ENCODE data around the gene WHAMM. TPM values are rescaled to one million over a fixed set of nuclear protein-coding genes. Genes with fewer than 3 reads are reported as not detected.

The WHAMM gene
- total and polyA plus RNA-seq, 2 donors (not counting 3 experiments of a cell fraction or from before 2014, with no cell fraction given), result 4.1 to 9.4 TPM

DNA sequence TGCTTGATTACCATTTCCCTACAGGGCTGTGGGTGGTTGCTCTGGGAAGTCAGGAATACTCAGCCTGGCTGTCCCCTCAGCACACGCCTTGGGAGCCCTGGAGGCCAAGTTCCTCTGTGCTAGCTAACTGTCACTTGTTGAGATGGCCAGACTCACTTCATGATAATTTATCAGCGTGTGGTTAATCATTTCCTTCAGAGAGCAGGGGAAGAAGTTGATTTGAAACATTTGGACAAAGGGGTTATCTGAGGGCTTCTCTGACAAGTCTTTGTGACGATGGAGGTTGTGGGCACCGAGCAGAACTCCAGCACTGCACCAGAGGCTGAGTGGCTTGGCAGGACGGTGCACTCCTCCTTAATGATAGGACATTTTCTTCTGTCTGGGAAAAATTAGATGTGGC is 61.9 kb downstream of the WHAMM start:
- POLR2A ChIA-PET, result no interaction called here
- dilution Hi-C loops (cut with MboI; ENCODE audit: extremely low pct_ligation_motif_present, low sequenced_read_pairs), result no loop called here
- no peaks in the 10 kb centered on the region for H3K9me1 ChIP-seq (replicated peaks; ENCODE audit: control insufficient read depth, extremely low read depth, insufficient read depth, low read length)
- no peaks in the 10 kb centered on the region for H3K27me3 ChIP-seq (ENCODE audit: control insufficient read depth in 2 of 2, insufficient read depth in 2 of 2, low read length in 2 of 2)
- DNase-seq (ENCODE audit: low read depth, low spot score), result no peak
- no peak for FAIRE-seq
- TF ChIP-seq POLR2AphosphoS5 (IDR thresholded peaks at IDR 0.05; ENCODE audit: insufficient read depth, low read depth, low read length) (no peak), FOS (IDR thresholded peaks at IDR 0.05; ENCODE audit: borderline replicate concordance, insufficient read depth, low read length) (no peak), POLR2A (IDR thresholded peaks at IDR 0.05; ENCODE audit: low read depth, low read length) (no peak), GATA2 (IDR thresholded peaks at IDR 0.05; ENCODE audit: insufficient read depth, insufficient read length, low read depth, low read length) (no peak), EZH2 (IDR thresholded peaks at IDR 0.05; ENCODE audit: borderline replicate concordance, low read depth, low read length, severe bottlenecking) (no peak), MYC (IDR thresholded peaks at IDR 0.05; ENCODE audit: low read depth, low read length) (no peak), JUN (IDR thresholded peaks at IDR 0.05; ENCODE audit: borderline replicate concordance, insufficient read depth, insufficient read length, low read depth) (no peak)
- TF ChIP-seq, protein P1, sequence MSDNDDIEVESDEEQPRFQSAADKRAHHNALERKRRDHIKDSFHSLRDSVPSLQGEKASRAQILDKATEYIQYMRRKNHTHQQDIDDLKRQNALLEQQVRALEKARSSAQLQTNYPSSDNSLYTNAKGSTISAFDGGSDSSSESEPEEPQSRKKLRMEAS (IDR thresholded peaks at IDR 0.05; ENCODE audit: insufficient read depth, insufficient read length), result no peak
- TF ChIP-seq, protein P2, sequence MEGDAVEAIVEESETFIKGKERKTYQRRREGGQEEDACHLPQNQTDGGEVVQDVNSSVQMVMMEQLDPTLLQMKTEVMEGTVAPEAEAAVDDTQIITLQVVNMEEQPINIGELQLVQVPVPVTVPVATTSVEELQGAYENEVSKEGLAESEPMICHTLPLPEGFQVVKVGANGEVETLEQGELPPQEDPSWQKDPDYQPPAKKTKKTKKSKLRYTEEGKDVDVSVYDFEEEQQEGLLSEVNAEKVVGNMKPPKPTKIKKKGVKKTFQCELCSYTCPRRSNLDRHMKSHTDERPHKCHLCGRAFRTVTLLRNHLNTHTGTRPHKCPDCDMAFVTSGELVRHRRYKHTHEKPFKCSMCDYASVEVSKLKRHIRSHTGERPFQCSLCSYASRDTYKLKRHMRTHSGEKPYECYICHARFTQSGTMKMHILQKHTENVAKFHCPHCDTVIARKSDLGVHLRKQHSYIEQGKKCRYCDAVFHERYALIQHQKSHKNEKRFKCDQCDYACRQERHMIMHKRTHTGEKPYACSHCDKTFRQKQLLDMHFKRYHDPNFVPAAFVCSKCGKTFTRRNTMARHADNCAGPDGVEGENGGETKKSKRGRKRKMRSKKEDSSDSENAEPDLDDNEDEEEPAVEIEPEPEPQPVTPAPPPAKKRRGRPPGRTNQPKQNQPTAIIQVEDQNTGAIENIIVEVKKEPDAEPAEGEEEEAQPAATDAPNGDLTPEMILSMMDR (IDR thresholded peaks at IDR 0.05; ENCODE audit: extremely low read depth in 1 of 2, insufficient read depth in 1 of 2, low read depth in 1 of 2, low read length in 2 of 2), result no peak
- H3K79me2 ChIP-seq (ENCODE audit: control insufficient read depth, insufficient read depth, low read length), result no peaks in the 10 kb centered on the region
- no peak overlapping the region for H3K4me3 ChIP-seq (replicated peaks in 1 of 3; ENCODE audit: insufficient read depth in 1 of 3, low read depth in 1 of 3, low read length in 3 of 3)
- H3K27ac ChIP-seq (ENCODE audit: insufficient read depth, low read depth, low read length), result no peak overlapping the region
- intact Hi-C loops (cut with micrococcal nuclease), result no loop called here
- CTCF ChIA-PET, result no interaction called here
- H4K20me1 ChIP-seq (replicated peaks; ENCODE audit: control insufficient read depth, extremely low read depth, insufficient read depth, low read length), result no peaks in the 10 kb centered on the region
- H3K4me1 ChIP-seq (ENCODE audit: control insufficient read depth, extremely low read depth, insufficient read depth, low read length), result no peaks in the 10 kb centered on the region
- no peaks in the 10 kb centered on the region for H3K36me3 ChIP-seq (ENCODE audit: control insufficient read depth in 2 of 2, extremely low read depth in 1 of 2, insufficient read depth in 2 of 2, low read length in 2 of 2)
- no peaks in the 10 kb centered on the region for H3K9me3 ChIP-seq (replicated peaks; ENCODE audit: control insufficient read depth, insufficient read depth, low read length)
- no TSS peak for BruUV-seq (replicated peaks)
- no peak overlapping the region for H3K4me2 ChIP-seq (ENCODE audit: insufficient read depth, low read length)
- no peak overlapping the region for H2AFZ ChIP-seq (ENCODE audit: low read depth, low read length)
- no peak overlapping the region for H3K9ac ChIP-seq (replicated peaks; ENCODE audit: extremely low read depth, insufficient read depth, low read length)
